Keratinocyte (primary cell): ENCODE measurements around the gene PGAM4. TPM values are rescaled to one million over a fixed set of nuclear protein-coding genes. Genes with fewer than 3 reads are reported as not detected.

ENCODE experiments used
- DNase-seq: peaks from one replicate; pipeline ENCODE4 v3.0.0-alpha.2; 2011; ENCODE audit warnings: low read depth, missing footprints, low spot score
- FAIRE-seq: peaks from 2 replicates; lab custom pipeline; 2011; peaks lifted over from hg19 to GRCh38; lab: Jason Lieb, UNC
- H2AFZ ChIP-seq: 2 replicates; pipeline ENCODE4 v1.6.0; 2012; ENCODE audit warnings: low read length, control low read depth, inconsistent platforms; ENCODE audit not compliant: control insufficient read depth
- H3K27ac ChIP-seq: 2 replicates; pipeline ENCODE4 v1.5.1; 2011; ENCODE audit warnings: low read length; ENCODE audit not compliant: control insufficient read depth, insufficient read depth
- H3K27me3 ChIP-seq: 3 replicates; pipeline ENCODE4 v1.6.0; 2011; ENCODE audit warnings: low read length; ENCODE audit not compliant: control insufficient read depth, insufficient read depth; ENCODE audit errors: extremely low read depth
- H3K36me3 ChIP-seq, 2 experiments: 2 replicates in 1 of 2; 3 replicates in 1 of 2; pipeline ENCODE4 v1.5.1; 2011; ENCODE audit warnings: low read length in 2 of 2, mild to moderate bottlenecking in 1 of 2; ENCODE audit not compliant: control insufficient read depth in 2 of 2, insufficient read depth in 2 of 2; ENCODE audit errors: extremely low read depth in 1 of 2
- H3K4me1 ChIP-seq: 3 replicates; pipeline ENCODE4 v1.5.1; 2011; ENCODE audit warnings: low read length; ENCODE audit not compliant: control insufficient read depth, insufficient read depth; ENCODE audit errors: extremely low read depth
- H3K4me2 ChIP-seq: 3 replicates; pipeline ENCODE4 v1.6.0; 2011; ENCODE audit warnings: low read depth, low read length; ENCODE audit not compliant: control insufficient read depth, insufficient read depth; ENCODE audit errors: extremely low read depth
- H3K4me3 ChIP-seq, 3 experiments: fragments of 200-600 bp in 1 of 3; sonication (generic) in 1 of 3; 2 replicates in 2 of 3; 3 replicates in 1 of 3; pipeline ENCODE4 v1.5.1; 2011 to 2016; ENCODE audit warnings: low read length in 3 of 3, mild to moderate bottlenecking in 3 of 3, control low read depth in 2 of 3, inconsistent platforms in 1 of 3, low read depth in 1 of 3, mixed read lengths in 1 of 3, mixed run types in 1 of 3, moderate library complexity in 1 of 3; ENCODE audit not compliant: control insufficient read depth in 2 of 3, insufficient read depth in 2 of 3; ENCODE audit errors: extremely low read depth in 1 of 3
- H3K79me2 ChIP-seq: 2 replicates; pipeline ENCODE4 v1.6.0; 2012; ENCODE audit warnings: low read length; ENCODE audit not compliant: control insufficient read depth, insufficient read depth
- H3K9ac ChIP-seq: 3 replicates; pipeline ENCODE4 v1.6.0; 2011; ENCODE audit warnings: low read length; ENCODE audit not compliant: control insufficient read depth, insufficient read depth; ENCODE audit errors: extremely low read depth
- H3K9me1 ChIP-seq: 3 replicates; pipeline ENCODE4 v1.6.0; 2011; ENCODE audit warnings: low read length; ENCODE audit not compliant: control insufficient read depth, insufficient read depth; ENCODE audit errors: extremely low read depth
- H3K9me3 ChIP-seq: 2 replicates; pipeline ENCODE4 v1.5.1; 2012; ENCODE audit warnings: low read depth, low read length; ENCODE audit not compliant: control insufficient read depth
- H4K20me1 ChIP-seq: 3 replicates; pipeline ENCODE4 v1.6.0; 2011; ENCODE audit warnings: low read length; ENCODE audit not compliant: control insufficient read depth, insufficient read depth; ENCODE audit errors: extremely low read depth
- CTCF ChIP-seq, 3 experiments: IDR thresholded peaks in 1 of 3; conservative IDR thresholded peaks in 1 of 3; optimal IDR thresholded peaks in 1 of 3; 2 replicates in 2 of 3; 3 replicates in 1 of 3; pipeline versions ENCODE3 to v1.5.1; 2011; ENCODE audit warnings: low read length in 3 of 3, mild to moderate bottlenecking in 3 of 3, moderate library complexity in 2 of 3, control low read depth in 1 of 3, inconsistent platforms in 1 of 3; ENCODE audit not compliant: insufficient read depth in 2 of 3; ENCODE audit errors: extremely low read depth in 1 of 3
- EZH2 ChIP-seq: IDR thresholded peaks from one replicate; pipeline ENCODE4 v1.6.1; 2012; ENCODE audit warnings: inconsistent platforms, mild to moderate bottlenecking, low read length, moderate library complexity
- dilution Hi-C: fragments of 300-500 bp; cut with MboI; formaldehyde crosslinking; loops from one replicate; pipeline ENCODE4 v1.7.0; 2020; ENCODE audit warnings: low sequenced_read_pairs; ENCODE audit not compliant: extremely low pct_ligation_motif_present
- polyA plus RNA-seq, 5 experiments: library from polyadenylated mRNA; depleted of rRNA in 3 of 5; stranded (reverse) in 3 of 5; stranded (forward) in 1 of 5; unstranded in 1 of 5; fragments of >200 nt; gene quantifications; 1 replicate in 1 of 5; 2 replicates in 3 of 5; 3 replicates in 1 of 5; pipeline versions ENCODE4 v1.2.1 to v1.2.3, GENCODE V29; 2011 to 2012; ENCODE audit warnings: missing spikeins in 2 of 5, low read depth in 1 of 5, low replicate concordance in 1 of 5

PGAM4 gene
- polyA plus RNA-seq, 1 donor (not counting 4 experiments of a cell fraction or from before 2014, with no cell fraction given) = 0.18 TPM

- Histone ChIP-seq H3K4me2 (no peak overlapping the region), H3K9me1 (no peaks in the 10 kb centered on the region), H3K4me3 (no peak overlapping the region), H4K20me1 (no peaks in the 10 kb centered on the region), H3K79me2 (no peaks in the 10 kb centered on the region), H2AFZ (no peak overlapping the region), H3K9me3 (no peaks in the 10 kb centered on the region), H3K36me3 (no peaks in the 10 kb centered on the region), H3K9ac (no peak overlapping the region), H3K4me1 (no peaks in the 10 kb centered on the region), H3K27ac (no peak overlapping the region), H3K27me3 (no peaks in the 10 kb centered on the region)
- TF ChIP-seq EZH2 (no peak), CTCF (optimal IDR thresholded peaks at IDR 0.05 in 1 of 3, IDR thresholded peaks at IDR 0.05 in 1 of 3, conservative IDR thresholded peaks at IDR 0.05 in 1 of 3; ENCODE audit: extremely low read depth in 1 of 3, insufficient read depth in 2 of 3, low read length in 3 of 3) (no peak)
- dilution Hi-C loops = no loop called here
- DNase-seq (no peak), FAIRE-seq (no peak)
Measured at GRCh38 chrX:77977095-77977494, 7.7 kb upstream of the PGAM4 start.

- H3K27me3 ChIP-seq = no peaks in the 10 kb centered on the region
- H3K4me1 ChIP-seq = no peaks in the 10 kb centered on the region
- FAIRE-seq (no peak), DNase-seq (no peak)
- dilution Hi-C loops = no loop called here
- TF ChIP-seq CTCF (optimal IDR thresholded peaks at IDR 0.05 in 1 of 3, IDR thresholded peaks at IDR 0.05 in 1 of 3, conservative IDR thresholded peaks at IDR 0.05 in 1 of 3; ENCODE audit: extremely low read depth in 1 of 3, insufficient read depth in 2 of 3, low read length in 3 of 3) = no peak
- TF ChIP-seq EZH2 = no peak
- H3K9me1 ChIP-seq = no peaks in the 10 kb centered on the region
- H3K27ac ChIP-seq = no peak overlapping the region
- H3K4me3 ChIP-seq = no peak overlapping the region
- no peak overlapping the region for H3K4me2 ChIP-seq
- no peaks in the 10 kb centered on the region for H3K79me2 ChIP-seq
- H3K9me3 ChIP-seq = no peaks in the 10 kb centered on the region
- H4K20me1 ChIP-seq = no peaks in the 10 kb centered on the region
- no peak overlapping the region for H2AFZ ChIP-seq
- no peak overlapping the region for H3K9ac ChIP-seq
- no peaks in the 10 kb centered on the region for H3K36me3 ChIP-seq
Measured at GRCh38 chrX:77975755-77976154, 6.3 kb upstream of the PGAM4 start.
